NCI-H2107 treated with DMSO at 0.1 percent for 48 hours (cell line): Measurements from ENCODE around the gene HERPUD1.
A peak's percentile ranks its signal among the peaks of the same experiment; 100 is the strongest.
"Not testable (repeated sequence)": the region's sequence is repeated elsewhere in the genome, so short reads cannot be mapped to it uniquely, and the experiment has no call there.

Source experiments
- DNase-seq: peaks from one replicate; lab custom pipeline; 2025; ENCODE audit not compliant: unreplicated experiment; lab: John Stamatoyannopoulos, UW

HERPUD1 gene

DNA sequence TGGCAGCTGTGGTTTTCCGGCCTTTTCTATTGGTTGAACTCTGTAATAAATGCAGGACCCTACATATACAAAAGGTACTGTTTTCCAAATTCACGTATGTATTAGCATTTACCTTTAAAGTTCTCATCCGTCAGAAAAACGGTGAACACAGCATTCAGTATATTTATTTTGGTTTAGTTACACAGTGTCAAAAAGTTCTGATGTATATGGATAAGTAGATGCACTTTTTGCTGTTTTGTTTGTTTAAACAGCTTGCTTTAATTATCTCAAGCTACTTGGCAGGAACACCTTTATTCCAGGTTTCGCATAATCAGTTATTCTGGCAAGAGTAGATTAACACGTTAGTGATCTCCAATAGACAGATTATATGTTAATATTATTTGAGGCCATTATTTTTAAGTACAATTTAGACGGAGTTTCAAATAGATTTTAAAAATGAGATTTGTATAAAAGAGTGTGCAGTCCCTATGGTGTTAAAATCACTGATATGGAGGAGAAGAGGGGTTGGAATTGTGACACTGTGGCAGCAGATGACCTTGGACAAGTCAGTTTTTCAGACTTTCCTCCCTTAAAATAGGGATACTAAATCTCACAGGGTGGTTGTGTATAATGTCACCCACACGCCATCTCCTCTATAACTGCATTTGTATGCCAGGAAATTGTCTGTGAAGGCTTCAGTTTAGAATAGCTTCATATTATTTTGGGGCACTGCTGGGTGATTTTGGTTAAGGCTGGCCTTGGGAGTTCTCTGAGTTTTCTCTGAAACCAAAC lies 2.1 kb downstream of the HERPUD1 start:
- no peak for DNase-seq

DNA sequence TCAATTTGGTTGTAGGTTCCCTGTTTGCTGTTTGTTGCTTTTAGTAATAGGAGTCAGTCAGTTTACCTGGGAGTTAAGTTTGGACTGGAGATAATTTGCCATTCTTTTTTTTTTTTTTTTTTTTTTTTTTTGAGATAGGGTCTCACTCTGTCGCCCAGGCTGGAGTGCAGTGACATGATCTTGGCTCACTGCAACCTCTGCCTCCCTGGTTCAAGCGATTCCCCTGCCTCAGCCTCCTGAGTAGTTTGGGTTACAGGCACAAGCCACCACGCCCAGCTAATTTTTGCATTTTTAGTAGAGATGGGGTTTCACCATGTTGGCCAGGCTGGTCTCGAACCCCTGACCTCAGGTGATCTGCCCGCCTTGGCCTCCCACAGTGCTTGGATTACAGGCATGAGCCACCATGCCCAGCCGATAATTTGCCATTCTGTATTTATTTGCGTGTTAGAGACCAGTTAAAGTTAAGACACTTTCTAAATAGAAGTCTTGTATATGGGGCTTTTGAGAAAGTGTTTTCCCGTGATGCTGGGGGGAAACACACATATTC lies 2.7 kb downstream of the HERPUD1 start:
- DNase-seq: not testable (repeated sequence)

DNA sequence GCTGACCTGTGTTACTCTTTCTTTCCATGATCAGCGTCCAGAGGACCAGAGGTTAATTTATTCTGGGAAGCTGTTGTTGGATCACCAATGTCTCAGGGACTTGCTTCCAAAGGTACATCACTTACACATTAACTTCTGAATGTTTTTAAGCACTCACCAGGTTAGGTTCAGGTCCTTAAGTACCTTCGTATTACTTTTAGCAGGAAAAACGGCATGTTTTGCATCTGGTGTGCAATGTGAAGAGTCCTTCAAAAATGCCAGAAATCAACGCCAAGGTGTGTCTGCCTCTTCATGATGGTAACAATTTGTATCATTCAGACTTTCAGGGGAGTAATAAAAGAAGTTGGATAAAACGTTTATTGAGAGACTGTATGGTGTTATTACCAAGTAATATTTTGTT lies 3.3 kb downstream of the HERPUD1 start:
- DNase-seq: no peak

DNA sequence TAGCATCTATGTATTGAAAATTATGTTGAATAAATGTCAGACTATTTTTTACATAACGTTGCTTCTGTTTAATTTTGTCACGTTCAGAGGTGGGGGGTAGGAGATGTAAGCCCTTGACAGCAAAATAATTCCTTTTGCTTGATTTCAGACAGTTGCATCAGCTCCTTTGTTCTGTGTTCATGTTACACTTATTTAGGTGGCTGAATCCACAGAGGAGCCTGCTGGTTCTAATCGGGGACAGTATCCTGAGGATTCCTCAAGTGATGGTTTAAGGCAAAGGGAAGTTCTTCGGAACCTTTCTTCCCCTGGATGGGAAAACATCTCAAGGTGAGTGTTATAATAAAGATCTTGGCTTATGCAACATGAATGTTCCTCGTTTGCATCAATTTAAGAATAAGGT lies 4.5 kb downstream of the HERPUD1 start:
- peak; percentile 62 for DNase-seq

DNA sequence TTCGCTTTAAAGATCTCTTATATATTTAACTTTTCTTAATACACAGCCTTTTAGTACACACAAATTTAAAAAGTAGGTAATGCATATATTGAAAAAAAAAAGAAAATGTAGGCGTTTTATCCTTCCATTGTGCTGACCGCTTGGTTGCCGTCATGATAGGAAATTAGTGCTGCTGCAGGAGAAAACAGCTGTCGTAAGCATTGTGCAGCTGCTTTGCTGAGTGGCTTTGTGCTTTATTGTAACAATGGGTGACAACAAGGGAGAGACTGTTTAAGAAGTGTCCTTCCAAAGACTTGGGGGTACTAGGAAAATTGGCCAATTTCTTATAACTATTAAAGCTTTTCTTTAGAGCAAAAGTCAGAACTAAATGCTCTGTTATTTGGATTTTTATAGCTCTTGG lies 5.0 kb downstream of the HERPUD1 start:
- DNase-seq: peak; percentile 40

DNA sequence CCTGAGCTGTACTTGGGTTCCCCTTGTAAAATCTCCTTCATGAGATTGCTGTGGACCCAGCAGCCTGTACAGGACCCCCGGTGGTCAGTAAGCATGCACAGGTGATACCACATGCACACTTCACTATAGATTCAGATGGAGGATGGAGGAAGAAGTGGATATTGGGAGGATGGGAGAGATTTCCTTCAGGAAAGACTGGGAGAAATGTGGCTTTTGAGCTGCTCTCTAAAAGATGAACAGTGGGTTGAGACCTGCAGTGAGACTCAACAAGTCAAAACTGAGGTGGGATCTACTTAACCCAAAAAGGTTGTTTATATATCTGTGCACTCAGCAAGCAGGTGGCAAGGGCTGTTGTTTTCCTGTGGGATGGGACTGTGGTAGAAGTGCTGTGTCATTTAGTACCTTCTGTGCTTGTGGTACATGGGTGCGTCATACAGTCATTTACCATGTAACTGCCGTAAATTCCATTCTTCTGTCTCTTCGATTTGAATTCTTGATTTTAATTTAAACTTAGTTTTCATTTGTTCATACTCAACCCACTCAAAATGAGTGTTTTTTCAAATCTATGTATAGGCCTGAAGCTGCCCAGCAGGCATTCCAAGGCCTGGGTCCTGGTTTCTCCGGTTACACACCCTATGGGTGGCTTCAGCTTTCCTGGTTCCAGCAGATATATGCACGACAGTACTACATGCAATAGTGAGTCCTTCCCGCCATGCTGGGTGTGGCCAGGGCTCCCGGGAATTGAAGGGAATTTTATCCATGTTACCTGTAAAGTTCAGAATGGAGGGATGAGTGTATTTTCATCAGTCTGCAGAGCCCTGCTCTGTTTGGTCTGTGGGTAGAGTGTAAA lies 6.9 kb downstream of the HERPUD1 start:
- peak; percentile 81 for DNase-seq

DNA sequence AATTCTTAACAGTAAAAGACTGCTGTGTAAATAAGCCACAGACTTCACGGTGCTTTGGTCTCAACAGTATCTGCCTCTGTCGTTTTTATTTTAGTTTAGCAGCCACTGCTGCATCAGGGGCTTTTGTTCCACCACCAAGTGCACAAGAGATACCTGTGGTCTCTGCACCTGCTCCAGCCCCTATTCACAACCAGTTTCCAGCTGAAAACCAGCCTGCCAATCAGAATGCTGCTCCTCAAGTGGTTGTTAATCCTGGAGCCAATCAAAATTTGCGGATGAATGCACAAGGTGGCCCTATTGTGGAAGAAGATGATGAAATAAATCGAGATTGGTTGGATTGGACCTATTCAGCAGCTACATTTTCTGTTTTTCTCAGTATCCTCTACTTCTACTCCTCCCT lies 7.9 kb downstream of the HERPUD1 start:
- DNase-seq: peak; percentile 96

DNA sequence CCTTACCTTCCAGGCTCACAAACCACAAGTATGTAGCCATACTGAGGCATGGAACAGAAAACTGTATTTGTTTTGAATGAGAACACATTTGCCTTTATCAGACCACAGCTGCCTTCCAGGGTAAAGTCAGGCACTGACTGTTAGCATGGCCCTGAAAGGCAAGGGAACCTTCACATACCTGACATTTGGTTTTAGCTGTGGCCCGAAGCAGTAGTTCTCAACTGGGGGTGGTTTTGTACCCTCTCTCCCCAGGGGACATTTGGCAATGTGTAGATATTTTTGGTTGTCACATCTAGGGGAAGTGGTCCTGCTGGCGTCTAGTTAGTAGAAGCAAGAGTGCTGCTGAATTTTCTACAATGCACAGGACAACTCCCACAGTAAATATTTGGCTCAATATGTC lies 9.2 kb downstream of the HERPUD1 start:
- DNase-seq: no peak

DNA sequence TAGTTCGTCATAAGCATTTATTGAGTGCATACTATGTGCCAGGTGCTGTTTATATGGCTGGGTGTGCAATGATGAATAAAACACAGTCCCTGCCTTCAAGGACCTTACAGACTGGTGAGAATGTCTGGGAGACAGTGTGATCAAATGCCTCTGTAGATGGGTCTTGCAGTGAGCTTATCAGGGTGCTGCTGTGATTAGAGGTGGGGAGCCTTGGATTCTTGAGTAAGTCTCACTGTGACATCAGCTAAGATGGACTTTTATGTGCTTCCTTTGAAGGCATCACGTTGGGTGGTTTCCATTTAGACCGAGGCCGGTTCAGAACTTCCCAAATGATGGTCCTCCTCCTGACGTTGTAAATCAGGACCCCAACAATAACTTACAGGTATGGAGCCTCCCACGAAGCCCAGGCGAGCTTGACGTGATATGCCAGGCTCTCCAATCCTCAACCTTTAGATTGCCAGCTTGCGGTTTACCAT lies 10.0 kb downstream of the HERPUD1 start:
- no peak for DNase-seq

DNA sequence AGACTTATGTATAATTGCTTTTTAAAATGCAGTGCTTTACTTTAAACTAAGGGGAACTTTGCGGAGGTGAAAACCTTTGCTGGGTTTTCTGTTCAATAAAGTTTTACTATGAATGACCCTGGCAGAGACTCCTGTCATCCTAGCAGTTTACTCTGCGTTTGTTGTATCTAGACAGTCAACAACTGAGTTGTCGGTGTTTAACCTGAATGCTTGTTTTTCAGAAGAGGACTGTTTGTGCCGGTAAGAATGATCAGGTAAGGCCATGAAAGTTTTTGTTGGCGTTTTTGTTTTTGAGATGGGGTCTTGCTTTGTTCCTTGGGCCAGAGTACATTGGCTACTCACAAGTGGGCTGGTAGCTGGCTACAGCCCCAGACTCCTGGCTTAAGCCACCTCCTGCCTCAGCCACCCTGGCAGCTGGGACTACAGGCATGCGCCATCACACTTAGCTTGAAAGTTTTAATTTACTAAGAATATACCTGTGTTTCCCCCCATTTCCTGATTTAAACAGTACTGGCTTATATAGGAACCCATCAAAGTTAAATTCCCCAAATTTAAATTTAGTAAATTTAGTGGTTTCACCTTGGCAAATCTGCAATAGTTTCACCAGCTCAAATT lies 11.9 kb downstream of the HERPUD1 start:
- DNase-seq: no peak

DNA sequence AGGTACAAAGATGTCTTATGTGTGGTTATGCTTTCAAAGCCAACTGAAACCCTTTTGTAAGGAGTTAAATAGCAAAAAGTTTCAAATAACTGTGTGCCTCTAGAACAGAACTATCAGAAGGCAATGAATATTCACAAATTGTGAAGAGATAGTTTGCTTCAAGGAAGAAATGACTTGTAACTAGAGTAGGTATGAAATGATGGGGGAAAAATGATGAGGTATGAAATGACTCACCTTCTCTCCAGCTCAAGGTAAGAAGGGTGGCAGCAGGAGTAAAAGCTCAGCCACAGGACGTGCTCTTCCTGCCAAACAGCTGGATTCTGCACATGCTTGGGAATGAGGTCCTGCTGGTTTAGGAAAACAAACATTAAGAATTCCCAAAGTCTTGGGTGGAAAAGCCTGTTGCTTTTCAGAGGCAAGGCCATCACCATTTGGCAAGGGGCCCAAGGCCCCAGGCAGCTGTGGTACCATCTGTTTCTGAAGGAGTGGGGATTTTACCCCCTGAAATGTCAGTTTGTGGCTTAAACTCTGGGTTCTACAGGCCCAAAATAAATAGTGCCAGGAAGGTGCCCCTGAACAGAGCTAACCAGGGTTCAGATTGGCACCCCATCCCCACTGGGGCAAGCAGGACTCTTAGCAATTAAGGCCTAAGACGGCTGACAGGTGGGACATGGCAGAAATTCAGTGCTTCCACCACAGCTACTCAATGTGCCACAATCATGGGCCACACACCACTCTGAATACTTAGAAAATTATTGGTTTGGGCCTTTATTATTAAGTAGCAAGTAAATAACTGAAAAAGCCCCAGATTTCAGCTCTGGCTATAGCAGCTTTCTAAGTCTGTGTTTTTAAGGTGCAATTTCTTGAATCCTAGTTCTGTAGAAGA lies 13.3 kb downstream of the HERPUD1 start:
- no peak for DNase-seq

DNA sequence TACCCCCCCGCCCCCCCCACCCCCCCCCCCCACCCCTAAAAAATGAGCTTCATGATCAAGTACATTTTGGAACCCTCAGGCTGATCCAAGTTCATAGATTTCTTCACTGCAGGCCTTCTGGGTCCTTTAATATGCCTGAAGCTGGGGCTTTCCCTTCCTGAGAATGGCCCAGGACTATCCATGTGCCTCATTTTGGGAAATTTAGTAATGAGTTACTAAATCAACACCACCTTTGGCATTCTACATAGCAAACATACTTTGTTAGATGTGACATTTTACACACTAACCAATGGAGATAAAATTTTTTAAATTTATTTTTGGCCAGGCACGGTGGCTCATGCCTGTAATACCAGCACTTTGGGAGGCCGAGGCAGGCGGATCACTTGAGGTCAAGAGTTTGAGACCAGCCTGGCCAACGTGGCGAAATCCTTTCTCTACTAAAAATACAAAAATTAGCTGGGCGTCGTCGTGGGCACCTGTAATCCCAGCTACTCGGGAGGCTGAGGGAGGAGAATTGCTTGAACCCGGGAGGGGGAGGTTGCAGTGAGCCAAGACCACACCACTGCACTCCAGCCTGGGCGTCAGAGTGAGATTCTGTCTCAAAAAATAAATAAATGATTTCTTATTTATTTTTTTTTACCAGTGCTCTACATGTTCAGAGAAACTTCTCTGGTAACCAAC lies 14.0 kb downstream of the HERPUD1 start:
- no peak for DNase-seq

DNA sequence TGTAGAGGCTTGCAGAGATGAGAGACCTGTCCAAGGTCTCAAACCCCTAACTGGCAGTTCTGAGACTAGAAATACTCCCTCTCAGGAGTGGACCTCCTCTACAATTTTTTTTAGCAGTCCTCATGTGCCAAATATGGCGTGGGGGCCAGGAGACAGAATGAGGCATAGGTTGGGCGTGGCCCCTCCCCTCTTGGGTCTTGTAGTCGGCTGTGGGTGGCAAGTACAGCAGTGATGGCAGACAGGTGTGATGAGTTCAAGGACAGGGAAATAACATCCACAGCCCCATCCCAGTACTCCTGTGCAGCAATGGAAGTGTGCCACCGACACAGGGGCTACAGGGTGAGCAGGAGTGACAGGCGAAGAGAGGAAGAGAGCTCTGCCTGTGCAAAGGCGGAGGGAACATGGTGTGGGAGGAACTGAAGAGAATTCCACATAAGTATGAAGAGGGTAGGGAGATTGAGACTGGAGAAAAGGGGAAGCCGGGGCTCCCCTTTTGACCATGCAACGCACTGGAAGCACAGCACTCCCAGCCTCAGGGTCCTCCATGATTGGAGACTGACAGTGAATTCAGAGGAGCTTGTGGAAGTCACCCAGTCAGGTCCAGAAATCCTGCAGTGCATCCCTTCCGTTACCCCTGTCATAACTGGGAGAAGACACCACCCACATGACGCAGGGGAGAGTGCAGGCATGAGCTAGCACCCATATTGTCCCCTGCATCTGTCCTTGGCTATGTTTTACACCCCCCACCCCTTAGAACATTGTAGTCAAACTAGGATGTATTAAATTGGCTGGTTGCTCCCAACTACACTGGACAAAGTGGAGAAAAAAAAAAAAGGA lies 15.0 kb downstream of the HERPUD1 start:
- no peak for DNase-seq

DNA sequence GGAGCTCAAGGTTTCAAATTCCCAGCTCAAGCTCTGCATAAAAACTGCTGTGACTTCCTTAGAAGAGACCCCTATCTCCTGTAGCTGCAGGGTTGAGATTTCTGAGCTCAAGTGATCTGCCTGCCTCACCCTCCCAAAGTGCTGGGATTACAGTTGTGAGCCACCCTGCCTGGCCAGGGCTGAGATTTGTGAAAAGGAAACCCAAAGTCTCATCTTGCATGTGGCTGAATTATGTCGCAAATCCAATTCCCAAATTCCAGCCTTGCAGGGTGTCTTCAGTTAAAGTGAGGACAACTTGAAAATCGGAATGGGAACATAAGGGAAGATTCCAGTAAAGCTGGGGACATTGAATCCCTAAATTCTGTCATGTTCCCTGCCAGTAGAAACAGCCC lies 15.7 kb downstream of the HERPUD1 start:
- DNase-seq: no peak

DNA sequence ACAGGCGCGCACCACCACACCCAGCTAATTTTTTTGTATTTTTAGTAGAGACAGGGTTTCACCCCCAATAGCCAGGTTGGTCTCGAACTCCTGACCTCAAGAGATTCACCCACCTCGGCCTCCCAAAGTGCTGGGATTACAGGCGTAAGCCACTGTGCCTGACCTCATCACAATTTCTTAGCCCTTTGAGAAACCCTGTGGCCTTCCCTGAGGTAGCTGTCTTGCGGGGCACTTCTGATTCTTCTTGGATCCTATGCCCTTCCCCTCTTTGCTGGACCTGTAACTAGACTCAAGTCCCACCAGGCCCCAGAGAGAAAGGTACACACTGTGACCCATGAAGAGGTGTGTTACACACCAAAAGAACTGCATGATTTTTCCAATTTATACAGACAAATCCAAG lies 16.3 kb downstream of the HERPUD1 start:
- DNase-seq: no peak

DNA sequence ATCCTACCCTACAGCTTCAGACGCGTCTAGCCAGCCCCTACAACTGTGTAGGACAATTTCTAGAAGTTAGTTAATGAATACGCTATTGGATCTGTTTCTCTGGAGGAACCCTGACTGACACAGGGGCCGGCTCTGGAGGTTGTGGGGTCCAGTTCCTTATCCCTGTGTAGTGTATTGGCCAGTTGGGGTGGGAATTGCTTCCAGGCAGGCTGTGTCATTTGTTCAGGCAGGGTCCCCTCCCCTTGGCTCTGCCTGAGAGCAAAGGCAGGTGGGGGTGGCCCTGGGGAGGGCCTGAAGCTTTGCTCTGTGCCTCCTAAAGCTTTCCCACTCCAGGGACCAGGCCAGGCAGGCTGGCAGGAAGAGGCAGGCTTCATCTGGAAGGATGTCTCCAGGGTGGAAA lies 18.1 kb downstream of the HERPUD1 start:
- no peak for DNase-seq

DNA sequence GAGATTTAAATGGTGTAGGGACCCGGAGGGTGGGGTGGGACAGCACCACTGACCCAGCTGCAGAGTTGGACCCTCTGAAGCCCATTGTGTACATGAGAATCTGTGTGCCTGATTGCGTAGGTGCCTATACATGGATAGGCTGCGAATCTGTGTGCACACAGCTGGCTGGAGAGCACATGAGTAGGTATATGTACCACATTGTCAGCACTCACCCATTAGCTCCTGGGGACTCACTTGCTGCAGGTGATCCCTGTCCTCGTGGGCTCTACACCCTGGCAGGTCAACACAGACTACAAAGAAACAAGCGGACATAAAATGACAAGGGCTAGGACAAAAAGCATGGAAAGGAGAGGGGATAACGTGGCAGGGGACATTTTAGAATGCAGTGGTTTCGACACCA lies 18.5 kb downstream of the HERPUD1 start:
- no peak for DNase-seq

DNA sequence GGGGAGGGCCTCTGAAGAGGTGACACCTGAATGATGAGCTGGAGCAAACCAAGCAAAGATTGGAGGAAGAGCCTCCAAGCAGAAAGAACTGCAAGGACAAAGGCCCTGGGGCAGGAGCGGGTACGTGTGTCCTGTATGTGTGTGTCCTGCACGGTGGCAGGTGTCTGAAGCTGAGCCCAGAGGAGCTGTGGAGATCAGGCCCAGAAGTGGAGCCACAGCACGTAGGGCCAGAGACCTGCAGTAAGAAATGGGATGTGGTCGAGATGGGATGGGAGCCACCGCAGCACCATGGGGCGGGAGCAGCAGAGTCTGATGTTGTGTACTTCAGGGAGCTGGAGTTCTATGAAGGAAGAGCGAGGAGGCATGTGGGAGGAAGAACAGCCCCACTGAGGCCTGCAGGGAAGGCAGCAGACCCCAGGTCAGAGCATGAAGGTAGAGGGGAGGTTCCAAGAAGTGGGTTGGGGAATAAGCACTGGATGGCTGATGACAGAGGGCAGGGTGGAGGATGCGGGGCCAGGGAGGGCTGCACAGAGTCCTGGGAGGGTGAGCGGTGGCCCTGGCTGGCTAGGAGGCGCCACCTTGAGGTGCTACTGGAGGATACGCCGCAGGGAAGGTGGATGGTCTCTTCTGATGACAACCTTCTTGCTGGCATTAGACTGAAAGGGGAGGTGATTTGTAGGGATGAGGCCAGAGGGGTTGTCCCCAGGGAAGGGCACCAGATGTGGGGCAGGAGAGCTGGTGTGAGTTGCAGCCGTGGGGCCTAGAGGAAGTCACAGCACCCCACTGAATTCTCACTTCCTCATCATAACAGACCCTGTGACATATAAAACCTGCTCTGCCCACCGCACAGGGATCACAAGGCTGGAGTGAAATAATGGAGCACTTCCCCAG lies 19.2 kb downstream of the HERPUD1 start:
- DNase-seq: peak; percentile 67
